ENCODE results near the gene MED13L. TPM values are rescaled to one million over a fixed set of nuclear protein-coding genes. Genes with fewer than 3 reads are reported as not detected.

MED13L gene
- total RNA-seq, 2 donors from 2014 or later = 55.0 to 64.1 TPM

GRCh38 chr12:116060764-116061163, 216.7 kb downstream of the MED13L start:
- H3K9me3 ChIP-seq = no peaks in the 10 kb centered on the region
- no peak for TF ChIP-seq CTCF (IDR thresholded peaks at IDR 0.05)
- H3K4me1 ChIP-seq = peaks cover 0 to 27% of the 10 kb centered on the region in 2 donors
- no peak overlapping the region for H3K27ac ChIP-seq
- no peaks in the 10 kb centered on the region for H3K36me3 ChIP-seq
- DNase-seq (ENCODE audit: low spot score) = no peak
- no peaks in the 10 kb centered on the region for H3K27me3 ChIP-seq
- H3K4me3 ChIP-seq = no peak overlapping the region

GRCh38 chr12:116059904-116060303, 217.6 kb downstream of the MED13L start:
- no peak overlapping the region for H3K27ac ChIP-seq
- no peaks in the 10 kb centered on the region for H3K36me3 ChIP-seq

GRCh38 chr12:116058574-116058973, 218.9 kb downstream of the MED13L start:
- no peak overlapping the region for H3K27ac ChIP-seq
- no peak overlapping the region for H3K4me3 ChIP-seq
- peaks cover 0 to 28% of the 10 kb centered on the region in 2 donors for H3K4me1 ChIP-seq

More at GRCh38 chr12:116059904-116060303, 217.6 kb downstream of the MED13L start:
- peaks cover 0 to 20% of the 10 kb centered on the region in 2 donors for H3K4me1 ChIP-seq
- TF ChIP-seq CTCF (IDR thresholded peaks at IDR 0.05) = no peak
- no peaks in the 10 kb centered on the region for H3K27me3 ChIP-seq
- no peak overlapping the region for H3K4me3 ChIP-seq
- DNase-seq (ENCODE audit: low spot score) = no peak
- H3K9me3 ChIP-seq = no peaks in the 10 kb centered on the region

GRCh38 chr12:116057356-116057755, 220.1 kb downstream of the MED13L start:
- Histone ChIP-seq H3K9me3 (no peaks in the 10 kb centered on the region), H3K4me3 (no peak overlapping the region), H3K27ac (no peak overlapping the region), H3K27me3 (no peaks in the 10 kb centered on the region), H3K36me3 (no peaks in the 10 kb centered on the region), H3K4me1 (peaks cover 0 to 25% of the 10 kb centered on the region in 2 donors)
- no peak for TF ChIP-seq CTCF (IDR thresholded peaks at IDR 0.05)
- no peak for DNase-seq (ENCODE audit: low spot score)

More at GRCh38 chr12:116058574-116058973, 218.9 kb downstream of the MED13L start:
- H3K36me3 ChIP-seq = no peaks in the 10 kb centered on the region
- no peaks in the 10 kb centered on the region for H3K9me3 ChIP-seq
- no peak for DNase-seq (ENCODE audit: low spot score)
- no peaks in the 10 kb centered on the region for H3K27me3 ChIP-seq
- no peak for TF ChIP-seq CTCF (IDR thresholded peaks at IDR 0.05)

GRCh38 chr12:116055895-116056607, 221.4 kb downstream of the MED13L start:
- DNase-seq (ENCODE audit: low spot score) = no peak
- TF ChIP-seq CTCF (IDR thresholded peaks at IDR 0.05) = no peak
- no peak overlapping the region for H3K4me3 ChIP-seq
- H3K4me1 ChIP-seq = peaks cover 0 to 34% of the 10 kb centered on the region in 2 donors
- H3K27ac ChIP-seq = no peak overlapping the region
- no peaks in the 10 kb centered on the region for H3K36me3 ChIP-seq
- H3K9me3 ChIP-seq = no peaks in the 10 kb centered on the region
- H3K27me3 ChIP-seq = no peaks in the 10 kb centered on the region

GRCh38 chr12:116054280-116054679, 223.2 kb downstream of the MED13L start:
- H3K9me3 ChIP-seq = no peaks in the 10 kb centered on the region
- no peak for TF ChIP-seq CTCF (IDR thresholded peaks at IDR 0.05)
- H3K27ac ChIP-seq = no peak overlapping the region
- H3K36me3 ChIP-seq = no peaks in the 10 kb centered on the region
- no peaks in the 10 kb centered on the region for H3K27me3 ChIP-seq
- no peak for DNase-seq (ENCODE audit: low spot score)
- peaks cover 0 to 49% of the 10 kb centered on the region in 2 donors for H3K4me1 ChIP-seq
- no peak overlapping the region for H3K4me3 ChIP-seq

All from right atrium auricular region (tissue), 2 donors.